ENCODE data around the gene COA1. TPM values are rescaled to one million over a fixed set of nuclear protein-coding genes. Genes with fewer than 3 reads are reported as not detected.

Gene COA1
- polyA plus RNA-seq, 1 donor from 2014 or later: 157 TPM

DNA sequence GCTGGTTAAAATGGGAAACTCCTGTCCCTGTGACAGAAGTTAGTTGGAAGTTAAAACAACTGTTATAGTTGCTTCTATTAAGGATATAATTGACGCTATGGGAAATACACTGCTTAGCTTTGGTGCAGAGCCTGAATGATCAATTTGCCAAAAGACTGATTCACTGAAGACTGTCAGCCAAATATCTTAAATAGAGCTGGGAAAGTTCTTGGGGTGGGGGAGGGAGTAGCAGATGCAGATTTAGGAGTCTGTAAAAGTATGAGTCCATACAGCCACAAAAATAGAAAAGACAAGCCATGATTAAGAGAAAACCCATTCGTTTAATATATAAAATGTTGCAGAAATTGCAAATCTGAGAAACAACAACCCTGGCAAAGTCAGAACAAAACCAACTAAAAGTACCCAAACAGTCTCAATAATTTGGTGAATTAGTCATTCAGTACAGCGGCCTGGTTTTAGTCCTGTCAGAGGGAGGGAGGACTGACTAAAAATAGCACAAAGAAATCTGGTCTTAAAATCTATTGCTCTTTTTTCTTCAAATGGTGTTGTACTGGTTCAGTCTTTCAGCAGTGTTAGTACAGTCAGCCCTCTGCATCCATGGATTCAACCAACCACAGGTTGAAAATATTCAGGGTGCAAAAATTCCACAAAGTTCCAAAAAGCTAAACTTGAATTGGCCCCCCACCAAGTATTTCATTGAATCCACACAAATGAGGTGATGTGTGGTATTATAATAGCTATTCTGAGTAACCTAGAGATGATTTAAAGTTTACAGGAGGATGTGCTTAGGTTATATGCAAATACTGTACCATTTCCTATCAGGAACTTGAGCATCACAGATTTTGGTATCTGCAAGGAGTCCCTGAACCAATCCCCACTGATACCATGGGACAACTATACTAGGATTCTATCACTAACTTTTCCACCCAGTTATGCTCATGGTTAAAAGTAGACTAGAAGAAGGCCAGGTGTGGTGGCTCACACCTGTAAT is 116.4 kb downstream of the COA1 start:
- H3K4me2 ChIP-seq (ENCODE audit: low read length): no peak overlapping the region
- no peaks in the 10 kb centered on the region for H3K27me3 ChIP-seq (ENCODE audit: insufficient read depth, low read depth, low read length)
- no peaks in the 10 kb centered on the region for H3F3A ChIP-seq (ENCODE audit: insufficient read depth, low read length, poor library complexity, severe bottlenecking)
- no peak overlapping the region for H3K4me3 ChIP-seq (ENCODE audit: low read length)
- H2AFZ ChIP-seq (ENCODE audit: low read depth, low read length): no peak overlapping the region
- TF ChIP-seq, protein P1, sequence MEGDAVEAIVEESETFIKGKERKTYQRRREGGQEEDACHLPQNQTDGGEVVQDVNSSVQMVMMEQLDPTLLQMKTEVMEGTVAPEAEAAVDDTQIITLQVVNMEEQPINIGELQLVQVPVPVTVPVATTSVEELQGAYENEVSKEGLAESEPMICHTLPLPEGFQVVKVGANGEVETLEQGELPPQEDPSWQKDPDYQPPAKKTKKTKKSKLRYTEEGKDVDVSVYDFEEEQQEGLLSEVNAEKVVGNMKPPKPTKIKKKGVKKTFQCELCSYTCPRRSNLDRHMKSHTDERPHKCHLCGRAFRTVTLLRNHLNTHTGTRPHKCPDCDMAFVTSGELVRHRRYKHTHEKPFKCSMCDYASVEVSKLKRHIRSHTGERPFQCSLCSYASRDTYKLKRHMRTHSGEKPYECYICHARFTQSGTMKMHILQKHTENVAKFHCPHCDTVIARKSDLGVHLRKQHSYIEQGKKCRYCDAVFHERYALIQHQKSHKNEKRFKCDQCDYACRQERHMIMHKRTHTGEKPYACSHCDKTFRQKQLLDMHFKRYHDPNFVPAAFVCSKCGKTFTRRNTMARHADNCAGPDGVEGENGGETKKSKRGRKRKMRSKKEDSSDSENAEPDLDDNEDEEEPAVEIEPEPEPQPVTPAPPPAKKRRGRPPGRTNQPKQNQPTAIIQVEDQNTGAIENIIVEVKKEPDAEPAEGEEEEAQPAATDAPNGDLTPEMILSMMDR (IDR thresholded peaks at IDR 0.05; ENCODE audit: poor library complexity, severe bottlenecking): no peak
- no peak for TF ChIP-seq SMC3 (conservative IDR thresholded peaks at IDR 0.05; ENCODE audit: poor library complexity)
- no peak for TF ChIP-seq EZH2 (IDR thresholded peaks at IDR 0.05; ENCODE audit: borderline replicate concordance, insufficient read depth, low read length, poor library complexity, severe bottlenecking)
- H3K36me3 ChIP-seq (ENCODE audit: insufficient read depth, low read length): no peaks in the 10 kb centered on the region
- H4K20me1 ChIP-seq (ENCODE audit: insufficient read depth): no peaks in the 10 kb centered on the region
- no peaks in the 10 kb centered on the region for H3K9me2 ChIP-seq (ENCODE audit: insufficient read depth, low read length)
- no peak overlapping the region for H3K9ac ChIP-seq (ENCODE audit: low read length)
- no peaks in the 10 kb centered on the region for H3K79me2 ChIP-seq (replicated peaks; ENCODE audit: insufficient read depth, low read length)
- no peaks in the 10 kb centered on the region for H3K9me3 ChIP-seq (ENCODE audit: low read length)
- H3K27ac ChIP-seq (ENCODE audit: low read length): no peak overlapping the region

DNA sequence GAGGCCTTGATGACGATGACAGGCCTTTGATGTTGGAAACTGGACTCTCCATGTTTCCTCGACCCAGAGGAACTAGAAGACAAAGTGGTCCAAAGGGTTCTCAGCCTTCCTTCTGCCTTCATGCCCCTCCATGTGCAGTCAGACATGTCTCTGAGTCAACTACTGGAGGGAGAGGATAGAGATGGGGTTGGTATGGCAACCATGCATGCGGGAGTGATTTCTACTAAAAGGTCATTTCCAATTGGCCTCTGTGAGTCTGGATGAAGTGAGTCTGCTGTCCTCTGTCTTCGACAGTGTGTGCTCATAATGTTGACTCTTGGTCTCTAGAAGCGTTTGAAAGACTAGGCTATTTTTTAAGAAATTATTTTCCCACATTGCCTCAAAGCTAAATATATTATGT is 117.2 kb downstream of the COA1 start:
- H3K79me2 ChIP-seq (replicated peaks; ENCODE audit: insufficient read depth, low read length): no peaks in the 10 kb centered on the region
- no peaks in the 10 kb centered on the region for H3K27me3 ChIP-seq (ENCODE audit: insufficient read depth, low read depth, low read length)
- no peak overlapping the region for H3K9ac ChIP-seq (ENCODE audit: low read length)
- H3K27ac ChIP-seq (ENCODE audit: low read length): no peak overlapping the region
- H3K4me3 ChIP-seq (ENCODE audit: low read length): no peak overlapping the region
- H3K36me3 ChIP-seq (ENCODE audit: insufficient read depth, low read length): no peaks in the 10 kb centered on the region
- no peak overlapping the region for H2AFZ ChIP-seq (ENCODE audit: low read depth, low read length)
- no peaks in the 10 kb centered on the region for H3K9me2 ChIP-seq (ENCODE audit: insufficient read depth, low read length)
- H3K9me3 ChIP-seq (ENCODE audit: low read length): no peaks in the 10 kb centered on the region
- no peak for TF ChIP-seq MXI1 (conservative IDR thresholded peaks at IDR 0.05; ENCODE audit: poor library complexity, severe bottlenecking)
- no peak for TF ChIP-seq RAD21 (conservative IDR thresholded peaks at IDR 0.05)
- TF ChIP-seq, protein P1 (IDR thresholded peaks at IDR 0.05; ENCODE audit: poor library complexity, severe bottlenecking): no peak
- no peak for TF ChIP-seq TAF1 (IDR thresholded peaks at IDR 0.05; ENCODE audit: low read depth)
- no peak for TF ChIP-seq EZH2 (IDR thresholded peaks at IDR 0.05; ENCODE audit: borderline replicate concordance, insufficient read depth, low read length, poor library complexity, severe bottlenecking)
- TF ChIP-seq, protein P2, sequence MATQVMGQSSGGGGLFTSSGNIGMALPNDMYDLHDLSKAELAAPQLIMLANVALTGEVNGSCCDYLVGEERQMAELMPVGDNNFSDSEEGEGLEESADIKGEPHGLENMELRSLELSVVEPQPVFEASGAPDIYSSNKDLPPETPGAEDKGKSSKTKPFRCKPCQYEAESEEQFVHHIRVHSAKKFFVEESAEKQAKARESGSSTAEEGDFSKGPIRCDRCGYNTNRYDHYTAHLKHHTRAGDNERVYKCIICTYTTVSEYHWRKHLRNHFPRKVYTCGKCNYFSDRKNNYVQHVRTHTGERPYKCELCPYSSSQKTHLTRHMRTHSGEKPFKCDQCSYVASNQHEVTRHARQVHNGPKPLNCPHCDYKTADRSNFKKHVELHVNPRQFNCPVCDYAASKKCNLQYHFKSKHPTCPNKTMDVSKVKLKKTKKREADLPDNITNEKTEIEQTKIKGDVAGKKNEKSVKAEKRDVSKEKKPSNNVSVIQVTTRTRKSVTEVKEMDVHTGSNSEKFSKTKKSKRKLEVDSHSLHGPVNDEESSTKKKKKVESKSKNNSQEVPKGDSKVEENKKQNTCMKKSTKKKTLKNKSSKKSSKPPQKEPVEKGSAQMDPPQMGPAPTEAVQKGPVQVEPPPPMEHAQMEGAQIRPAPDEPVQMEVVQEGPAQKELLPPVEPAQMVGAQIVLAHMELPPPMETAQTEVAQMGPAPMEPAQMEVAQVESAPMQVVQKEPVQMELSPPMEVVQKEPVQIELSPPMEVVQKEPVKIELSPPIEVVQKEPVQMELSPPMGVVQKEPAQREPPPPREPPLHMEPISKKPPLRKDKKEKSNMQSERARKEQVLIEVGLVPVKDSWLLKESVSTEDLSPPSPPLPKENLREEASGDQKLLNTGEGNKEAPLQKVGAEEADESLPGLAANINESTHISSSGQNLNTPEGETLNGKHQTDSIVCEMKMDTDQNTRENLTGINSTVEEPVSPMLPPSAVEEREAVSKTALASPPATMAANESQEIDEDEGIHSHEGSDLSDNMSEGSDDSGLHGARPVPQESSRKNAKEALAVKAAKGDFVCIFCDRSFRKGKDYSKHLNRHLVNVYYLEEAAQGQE (IDR thresholded peaks at IDR 0.05; ENCODE audit: borderline replicate concordance): no peak
- TF ChIP-seq POLR2AphosphoS5 (IDR thresholded peaks at IDR 0.05): no peak
- no peak for TF ChIP-seq EP300 (conservative IDR thresholded peaks at IDR 0.05; ENCODE audit: poor library complexity, severe bottlenecking)
- no peak for TF ChIP-seq SMC3 (conservative IDR thresholded peaks at IDR 0.05; ENCODE audit: poor library complexity)
- H4K20me1 ChIP-seq (ENCODE audit: insufficient read depth): no peaks in the 10 kb centered on the region
- no peak overlapping the region for H3K4me2 ChIP-seq (ENCODE audit: low read length)
- no peaks in the 10 kb centered on the region for H3F3A ChIP-seq (ENCODE audit: insufficient read depth, low read length, poor library complexity, severe bottlenecking)

All from neural cell (in vitro differentiated cells).